HG03558 (cell line): Measurements from ENCODE around the gene TEX44.
"Not testable (repeated sequence)": the region's sequence is repeated elsewhere in the genome, so short reads cannot be mapped to it uniquely, and the experiment has no call there.

Experiments used
- ATAC-seq: cut with Tn5 transposase; IDR thresholded peaks from one replicate; pipeline ENCODE4 v1.9.1; 2021; ENCODE audit warnings: moderate number of reproducible peaks; ENCODE audit not compliant: unreplicated experiment; ENCODE audit errors: extremely low read depth

Gene TEX44

GRCh38 chr2:231592636-231593145 lies at the start of gene TEX44:
TEX44 (plus strand) TSS chr2:231592864; CDS start chr2:231592952, 88 bp downstream.
- ATAC-seq: no peak

GRCh38 chr2:231545105-231545902 lies 47.4 kb upstream of the TEX44 start:
- peak; percentile 93 for ATAC-seq

- no peak for ATAC-seq
Observed at GRCh38 chr2:231546014-231546715, 46.5 kb upstream of the TEX44 start.

- no peak for ATAC-seq
Observed at GRCh38 chr2:231547315-231548110, 45.2 kb upstream of the TEX44 start.

GRCh38 chr2:231548752-231549151 lies 43.9 kb upstream of the TEX44 start:
- no peak for ATAC-seq

GRCh38 chr2:231549446-231550239 lies 43.0 kb upstream of the TEX44 start:
- ATAC-seq: no peak

GRCh38 chr2:231552752-231553151 lies 39.9 kb upstream of the TEX44 start:
- no peak for ATAC-seq

GRCh38 chr2:231554327-231554726 lies 38.3 kb upstream of the TEX44 start:
- ATAC-seq: no peak

- ATAC-seq: no peak
Observed at GRCh38 chr2:231554748-231555545, 37.7 kb upstream of the TEX44 start.

GRCh38 chr2:231556496-231556895 lies 36.2 kb upstream of the TEX44 start:
- ATAC-seq: not testable (repeated sequence)

GRCh38 chr2:231556981-231557380 lies 35.7 kb upstream of the TEX44 start:
- ATAC-seq: no peak

- peak; percentile 65 for ATAC-seq
Observed at GRCh38 chr2:231557571-231558217, 35.0 kb upstream of the TEX44 start.

- ATAC-seq: no peak
Observed at GRCh38 chr2:231563378-231563961, 29.2 kb upstream of the TEX44 start.

- ATAC-seq: no peak
Observed at GRCh38 chr2:231565887-231566594, 26.6 kb upstream of the TEX44 start.

GRCh38 chr2:231567159-231567558 lies 25.5 kb upstream of the TEX44 start:
- no peak for ATAC-seq

- ATAC-seq: no peak
Observed at GRCh38 chr2:231568098-231568784, 24.4 kb upstream of the TEX44 start.
